B cell (primary cell): ENCODE measurements around the gene RBM17. TPM values are rescaled to one million over a fixed set of nuclear protein-coding genes. Genes with fewer than 3 reads are reported as not detected.

Experiments used
- ATAC-seq: fragments of 200-7000 bp; cut with Tn5 transposase; one replicate; pipeline ENCODE4 v1.10.0; 2021; ENCODE audit warnings: low read depth, mild to moderate bottlenecking, moderate number of reproducible peaks, moderate library complexity
- CTCF ChIA-PET: fragments of 350-600 bp; sonication (Branson Sonifier 250); formaldehyde crosslinking; loops from one replicate; lab custom pipeline; 2021; ENCODE audit warnings: antibody characterized with exemption, inconsistent platforms; lab: Charles Lee
- POLR2A ChIA-PET: fragments of 350-600 bp; sonication (Branson Sonifier 250); formaldehyde crosslinking; loops from one replicate; lab custom pipeline; 2021; ENCODE audit warnings: antibody characterized with exemption; lab: Charles Lee
- DNase-seq: peaks from one replicate; pipeline ENCODE4 v3.0.0; 2013
- H2AFZ ChIP-seq: 2 replicates; pipeline ENCODE4 v1.6.1; 2012; ENCODE audit warnings: mild to moderate bottlenecking, low read depth, low read length; ENCODE audit not compliant: insufficient read depth, poor library complexity, severe bottlenecking
- H3K27ac ChIP-seq, 2 donors: 1 replicate in 1 of 2; 2 replicates in 1 of 2; pipeline ENCODE4 v1.5.1; 2012 to 2013; ENCODE audit warnings: low read length in 2 of 2, mild to moderate bottlenecking in 2 of 2, moderate library complexity in 1 of 2
- H3K27me3 ChIP-seq, 4 experiments: fragments of 200-600 bp in 1 of 4; sonication (generic) in 1 of 4; replicated peaks in 1 of 4; 1 replicate in 2 of 4; 2 replicates in 2 of 4; pipeline versions ENCODE4 v1.6.1 to v1.7.0; 2013 to 2016; ENCODE audit warnings: low read length in 3 of 4, mild to moderate bottlenecking in 2 of 4, mixed read lengths in 1 of 4, moderate library complexity in 1 of 4; ENCODE audit not compliant: insufficient read depth in 4 of 4, control insufficient read depth in 3 of 4; ENCODE audit errors: control extremely low read depth in 1 of 4
- H3K36me3 ChIP-seq, 2 experiments: replicated peaks in 1 of 2; 1 replicate in 1 of 2; 2 replicates in 1 of 2; pipeline versions ENCODE4 v1.6.1 to v1.7.1; 2013; ENCODE audit warnings: low read length in 1 of 2; ENCODE audit not compliant: insufficient read depth in 2 of 2, control insufficient read depth in 1 of 2; ENCODE audit errors: control extremely low read depth in 1 of 2, extremely low read depth in 1 of 2
- H3K4me1 ChIP-seq, 2 donors: fragments of 200-600 bp in 1 of 2; sonication (generic) in 1 of 2; 1 replicate in 1 of 2; 2 replicates in 1 of 2; pipeline versions ENCODE4 v1.5.1 to v1.6.1; 2013 to 2017; ENCODE audit warnings: low read length in 2 of 2; ENCODE audit not compliant: control insufficient read depth in 2 of 2, insufficient read depth in 2 of 2
- H3K4me2 ChIP-seq: replicated peaks from 2 replicates; pipeline ENCODE3; 2012; ENCODE audit warnings: mild to moderate bottlenecking, low read depth, low read length; ENCODE audit not compliant: poor library complexity, severe bottlenecking
- H3K4me3 ChIP-seq, 5 experiments: fragments of 200-600 bp in 1 of 5; sonication (generic) in 1 of 5; 1 replicate in 3 of 5; 2 replicates in 2 of 5; pipeline versions ENCODE4 v1.5.1 to v1.7.0; 2011 to 2016; ENCODE audit warnings: low read length in 4 of 5, mild to moderate bottlenecking in 4 of 5, low read depth in 2 of 5, control low read depth in 1 of 5, moderate library complexity in 1 of 5; ENCODE audit not compliant: insufficient read depth in 1 of 5; ENCODE audit errors: control extremely low read depth in 1 of 5, extremely low read depth in 1 of 5
- H3K79me2 ChIP-seq: fragments of 200-600 bp; sonication (generic); one replicate; pipeline ENCODE4 v1.6.0; 2016; ENCODE audit warnings: low read length; ENCODE audit not compliant: control insufficient read depth, insufficient read depth
- H3K9ac ChIP-seq: fragments of 200-600 bp; sonication (generic); 2 replicates; pipeline ENCODE4 v1.6.1; 2017; ENCODE audit warnings: mild to moderate bottlenecking, low read length, moderate library complexity
- H3K9me3 ChIP-seq, 3 donors: one replicate each; pipeline versions ENCODE4 v1.6.1 to v1.7.1; 2013; ENCODE audit warnings: low read length in 2 of 3; ENCODE audit not compliant: control insufficient read depth in 2 of 3, insufficient read depth in 1 of 3; ENCODE audit errors: control extremely low read depth in 1 of 3
- H4K20me1 ChIP-seq: 2 replicates; pipeline ENCODE4 v1.6.0; 2012; ENCODE audit warnings: mild to moderate bottlenecking, low read length; ENCODE audit not compliant: insufficient read depth, control insufficient read depth, poor library complexity, severe bottlenecking
- H3K27ac Mint-ChIP-seq: one replicate; pipeline ENCODE4 v1.8.0; 2021; ENCODE audit warnings: mixed read lengths
- H3K27me3 Mint-ChIP-seq: one replicate; pipeline ENCODE4 v1.8.0; 2021; ENCODE audit warnings: mixed read lengths
- H3K4me1 Mint-ChIP-seq: one replicate; pipeline ENCODE4 v1.8.0; 2021; ENCODE audit warnings: mixed read lengths
- H3K4me3 Mint-ChIP-seq: one replicate; pipeline ENCODE4 v1.8.0; 2021; ENCODE audit warnings: mixed read lengths
- H3K9me3 Mint-ChIP-seq: one replicate; pipeline ENCODE4 v1.8.0; 2022; ENCODE audit warnings: mixed read lengths; ENCODE audit not compliant: insufficient read depth
- EZH2 ChIP-seq: IDR thresholded peaks from 2 replicates; pipeline ENCODE4 v1.6.1; 2012; ENCODE audit warnings: borderline replicate concordance, low read depth, mild to moderate bottlenecking, moderate library complexity, low read length; ENCODE audit not compliant: insufficient read depth, poor library complexity, severe bottlenecking
- WGBS: methylation state at CpG from one replicate; pipeline ENCODE4 v1.1.5; 2013; ENCODE audit warnings: missing lambda C conversion rate; ENCODE audit not compliant: insufficient coverage; 5-methylcytosine and 5-hydroxymethylcytosine counted together
- intact Hi-C: fragments of 100-400 bp; cut with micrococcal nuclease; formaldehyde crosslinking; loops from one replicate; pipeline ENCODE4 v1.10.0; 2022
- polyA plus RNA-seq: library from polyadenylated mRNA; depleted of rRNA; stranded (reverse); fragments of >200 nt; gene quantifications from 2 replicates; pipeline ENCODE4 v1.2.3, GENCODE V29; 2012
- total RNA-seq, 2 donors: library from RNA; stranded (reverse); fragments of 120-200 nt in 1 of 2; gene quantifications; 1 replicate in 1 of 2; 2 replicates in 1 of 2; pipeline versions ENCODE4 v1.2.3 to v1.2.4, GENCODE V29; 2013 to 2022
- TF ChIP-seq, protein P1 (sequence below): fragments of 200-600 bp; IDR thresholded peaks from one replicate; pipeline ENCODE4 v1.8.0; 2022; ENCODE audit warnings: antibody characterized with exemption, mild to moderate bottlenecking

RBM17 gene
- total and polyA plus RNA-seq, 2 donors (not counting 1 experiment from before 2014, with no cell fraction given), result 34.7 to 168 TPM

- POLR2A ChIA-PET, result no interaction called here
- CTCF ChIA-PET, result interaction anchor here (1.1 to 1.2 kb wide), 2 partner anchors 24 to 274 kb away, joined by 3 to 5 read pairs; no protein-coding TSS in a partner anchor
- DNase-seq (no peak), ATAC-seq (no peak)
- Histone ChIP-seq H4K20me1 (no peaks in the 10 kb centered on the region), H3K27ac (no peak overlapping the region), H3K36me3 (no peaks in the 10 kb centered on the region), H3K79me2 (no peaks in the 10 kb centered on the region), H3K9me3 (no peaks in the 10 kb centered on the region), H2AFZ (no peak overlapping the region), H3K4me2 (no peak overlapping the region), H3K9ac (no peak overlapping the region), H3K27me3 (peaks cover 0 to 30% (median 3%) of the 10 kb centered on the region in 4 experiments), H3K4me3 (no peak overlapping the region), H3K4me1 (peaks cover 3 to 5% of the 10 kb centered on the region in 2 donors)
- WGBS, result 94% methylated on average over 4 of the region's 8 CpGs
- Mint-ChIP-seq H3K4me3 (no peak overlapping the region), H3K4me1 (peaks cover 8% of the 10 kb centered on the region), H3K27me3 (peaks cover 30% of the 10 kb centered on the region), H3K27ac (no peak overlapping the region), H3K9me3 (no peaks in the 10 kb centered on the region)
- intact Hi-C loops, result no loop called here
- TF ChIP-seq EZH2, result no peak
- TF ChIP-seq, protein P1, sequence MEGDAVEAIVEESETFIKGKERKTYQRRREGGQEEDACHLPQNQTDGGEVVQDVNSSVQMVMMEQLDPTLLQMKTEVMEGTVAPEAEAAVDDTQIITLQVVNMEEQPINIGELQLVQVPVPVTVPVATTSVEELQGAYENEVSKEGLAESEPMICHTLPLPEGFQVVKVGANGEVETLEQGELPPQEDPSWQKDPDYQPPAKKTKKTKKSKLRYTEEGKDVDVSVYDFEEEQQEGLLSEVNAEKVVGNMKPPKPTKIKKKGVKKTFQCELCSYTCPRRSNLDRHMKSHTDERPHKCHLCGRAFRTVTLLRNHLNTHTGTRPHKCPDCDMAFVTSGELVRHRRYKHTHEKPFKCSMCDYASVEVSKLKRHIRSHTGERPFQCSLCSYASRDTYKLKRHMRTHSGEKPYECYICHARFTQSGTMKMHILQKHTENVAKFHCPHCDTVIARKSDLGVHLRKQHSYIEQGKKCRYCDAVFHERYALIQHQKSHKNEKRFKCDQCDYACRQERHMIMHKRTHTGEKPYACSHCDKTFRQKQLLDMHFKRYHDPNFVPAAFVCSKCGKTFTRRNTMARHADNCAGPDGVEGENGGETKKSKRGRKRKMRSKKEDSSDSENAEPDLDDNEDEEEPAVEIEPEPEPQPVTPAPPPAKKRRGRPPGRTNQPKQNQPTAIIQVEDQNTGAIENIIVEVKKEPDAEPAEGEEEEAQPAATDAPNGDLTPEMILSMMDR, result no peak
These were observed 39.3 kb downstream of the RBM17 start for GRCh38 chr10:6128087-6128486.

DNA sequence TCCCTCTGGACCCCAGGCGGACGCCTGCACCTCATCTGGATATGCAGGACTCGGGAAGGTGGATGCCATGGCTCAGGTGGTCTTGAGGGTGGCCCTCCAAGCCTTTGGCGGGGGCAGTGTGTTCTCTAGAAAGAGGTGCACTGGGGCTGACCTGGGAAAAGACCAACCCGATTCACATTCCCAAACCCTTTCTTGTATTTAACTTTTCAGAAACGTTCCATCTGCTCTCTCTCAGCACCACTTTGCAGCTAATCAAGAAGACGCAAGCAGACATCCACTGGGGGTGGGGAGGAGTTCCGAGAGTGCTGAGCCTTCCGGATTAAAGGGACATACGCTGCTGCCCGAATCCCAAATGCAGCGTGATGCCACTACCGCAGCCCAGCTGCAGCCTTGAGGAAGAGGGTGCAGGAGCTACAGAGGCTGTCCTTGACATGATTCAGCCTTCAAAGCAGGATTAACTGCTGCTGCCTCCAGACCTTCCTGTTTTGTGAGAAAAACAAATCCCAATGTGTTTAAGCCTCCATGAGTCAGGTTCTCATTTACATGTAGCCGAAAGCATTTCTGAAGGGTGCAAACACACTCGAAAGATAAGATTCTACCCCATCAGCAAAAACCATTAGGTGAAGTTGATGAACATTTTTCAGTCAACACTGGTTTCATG is 39.9 kb downstream of the RBM17 start:
- Histone ChIP-seq H3K4me3 (no peak overlapping the region), H3K79me2 (no peaks in the 10 kb centered on the region), H3K36me3 (no peaks in the 10 kb centered on the region), H3K4me2 (no peak overlapping the region), H3K9ac (no peak overlapping the region), H3K27me3 (peaks cover 0 to 30% (median 3%) of the 10 kb centered on the region in 4 experiments), H3K4me1 (peaks cover 3 to 5% of the 10 kb centered on the region in 2 donors), H4K20me1 (no peaks in the 10 kb centered on the region), H3K9me3 (no peaks in the 10 kb centered on the region), H3K27ac (no peak overlapping the region), H2AFZ (no peak overlapping the region)
- POLR2A ChIA-PET, result no interaction called here
- no peak for TF ChIP-seq EZH2
- TF ChIP-seq, protein P1, result no peak
- ATAC-seq (no peak), DNase-seq (no peak)
- CTCF ChIA-PET, result interaction anchor here (1.0 to 1.2 kb wide), 3 partner anchors 23 to 277 kb away, joined by 3 to 5 read pairs (median 3); no protein-coding TSS in a partner anchor
- no peak overlapping the region for H3K4me3 Mint-ChIP-seq
- H3K27me3 Mint-ChIP-seq, result peaks cover 30% of the 10 kb centered on the region
- H3K9me3 Mint-ChIP-seq, result no peaks in the 10 kb centered on the region
- 42% methylated on average over 11 of the region's 15 CpGs for WGBS
- H3K4me1 Mint-ChIP-seq, result peaks cover 8% of the 10 kb centered on the region
- H3K27ac Mint-ChIP-seq, result no peak overlapping the region
- intact Hi-C loops, result no loop called here
